ENCODE measurements around the gene AP1AR.
"Not testable (repeated sequence)": the region's sequence is repeated elsewhere in the genome, so short reads cannot be mapped to it uniquely, and the experiment has no call there.

The AP1AR gene, protein sequence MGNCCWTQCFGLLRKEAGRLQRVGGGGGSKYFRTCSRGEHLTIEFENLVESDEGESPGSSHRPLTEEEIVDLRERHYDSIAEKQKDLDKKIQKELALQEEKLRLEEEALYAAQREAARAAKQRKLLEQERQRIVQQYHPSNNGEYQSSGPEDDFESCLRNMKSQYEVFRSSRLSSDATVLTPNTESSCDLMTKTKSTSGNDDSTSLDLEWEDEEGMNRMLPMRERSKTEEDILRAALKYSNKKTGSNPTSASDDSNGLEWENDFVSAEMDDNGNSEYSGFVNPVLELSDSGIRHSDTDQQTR

DNA sequence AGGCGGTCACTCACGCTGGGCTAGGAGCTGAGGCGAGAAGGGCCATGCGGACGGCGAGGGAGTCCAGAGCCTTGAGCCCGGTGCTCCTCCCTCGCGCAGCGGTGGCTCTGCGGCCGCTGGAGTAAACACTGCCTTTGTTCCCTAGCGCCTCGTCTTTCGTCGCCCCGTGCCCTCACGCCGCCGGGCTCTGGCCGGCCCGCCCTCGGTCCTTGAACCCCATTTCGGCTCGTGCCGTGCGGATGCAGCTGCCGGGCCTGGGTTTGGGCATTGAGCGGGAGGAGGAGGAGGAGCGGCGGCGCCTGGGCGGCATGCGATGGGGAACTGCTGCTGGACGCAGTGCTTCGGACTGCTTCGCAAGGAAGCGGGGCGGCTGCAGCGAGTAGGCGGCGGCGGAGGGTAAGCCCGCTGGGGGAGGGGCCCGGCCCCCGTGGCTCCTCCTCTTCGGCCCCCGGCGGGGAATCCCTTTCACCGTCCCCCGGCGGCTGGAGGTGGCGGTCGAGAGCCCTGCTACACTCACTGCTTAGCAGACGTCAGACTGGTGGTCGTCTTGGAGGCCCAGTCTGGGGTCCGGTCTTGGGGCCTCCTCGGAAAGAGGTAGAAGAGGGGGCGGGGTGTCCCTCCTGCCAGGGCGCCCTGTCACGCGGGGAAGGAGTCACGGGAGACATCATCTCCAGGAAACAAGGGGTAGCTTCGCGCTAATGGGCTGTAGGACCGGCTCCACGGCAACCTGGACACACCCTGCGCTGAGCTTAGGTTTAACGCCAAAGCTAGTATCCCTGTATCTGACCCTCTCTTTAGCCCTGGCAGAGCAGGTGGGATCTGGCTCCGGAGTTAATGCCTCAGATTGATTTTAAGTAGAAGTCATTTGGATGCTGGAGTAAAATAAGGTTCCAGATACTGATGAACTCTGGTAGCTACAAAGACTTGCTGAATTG, at the start of gene AP1AR:
TSS of gene AP1AR (plus strand) at position 9 of the 935 bp plus-strand sequence. CDS start at position 314, 305 bp downstream.
- DNase-seq (ENCODE audit: low spot score) = peak; percentile 73

DNA sequence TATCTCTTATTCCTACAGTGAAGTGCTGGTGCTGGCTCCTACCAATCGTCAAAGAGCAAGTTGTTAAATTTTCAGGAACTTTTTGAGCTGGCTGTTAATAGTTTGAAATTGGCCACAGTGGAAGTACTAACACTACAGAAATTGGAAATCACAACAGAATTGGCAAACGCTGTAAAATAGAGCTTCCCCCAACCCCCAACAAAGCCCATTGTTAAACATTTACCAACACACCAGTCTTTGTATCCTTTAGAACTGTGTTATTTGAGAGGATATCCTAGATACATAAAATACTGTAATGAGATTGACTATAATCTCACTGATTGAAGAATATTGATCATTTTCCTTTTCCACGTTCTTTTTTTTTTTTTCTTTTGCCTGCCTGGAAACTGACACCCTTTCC, 49.0 kb upstream of the AP1AR start:
- DNase-seq (ENCODE audit: low spot score) = no peak

GRCh38 chr4:112183252-112183651, 48.3 kb upstream of the AP1AR start:
- peak; percentile 25 for DNase-seq (ENCODE audit: low spot score)

DNA sequence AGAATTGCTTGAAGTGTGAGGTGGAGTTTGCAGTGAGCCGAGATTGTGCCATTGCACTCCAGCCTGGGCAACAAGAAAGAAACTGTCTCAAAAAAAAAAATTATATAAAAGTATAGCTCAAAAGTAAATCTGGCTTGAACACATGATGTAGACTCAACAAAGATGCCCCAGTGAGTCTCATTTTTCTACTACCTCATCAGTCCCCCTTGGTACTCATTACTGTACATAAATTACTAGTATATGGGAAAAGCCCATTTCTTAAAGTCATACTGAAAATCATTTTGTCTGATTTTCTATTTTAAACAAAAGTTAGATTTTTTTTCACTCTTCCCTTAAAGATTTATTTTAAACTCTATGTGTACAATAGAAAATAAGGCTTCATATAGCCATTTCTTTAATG, 47.1 kb upstream of the AP1AR start:
- DNase-seq (ENCODE audit: low spot score) = no peak

- DNase-seq (ENCODE audit: low spot score) = no peak
Observed at GRCh38 chr4:112185334-112185733, 46.3 kb upstream of the AP1AR start.

DNA sequence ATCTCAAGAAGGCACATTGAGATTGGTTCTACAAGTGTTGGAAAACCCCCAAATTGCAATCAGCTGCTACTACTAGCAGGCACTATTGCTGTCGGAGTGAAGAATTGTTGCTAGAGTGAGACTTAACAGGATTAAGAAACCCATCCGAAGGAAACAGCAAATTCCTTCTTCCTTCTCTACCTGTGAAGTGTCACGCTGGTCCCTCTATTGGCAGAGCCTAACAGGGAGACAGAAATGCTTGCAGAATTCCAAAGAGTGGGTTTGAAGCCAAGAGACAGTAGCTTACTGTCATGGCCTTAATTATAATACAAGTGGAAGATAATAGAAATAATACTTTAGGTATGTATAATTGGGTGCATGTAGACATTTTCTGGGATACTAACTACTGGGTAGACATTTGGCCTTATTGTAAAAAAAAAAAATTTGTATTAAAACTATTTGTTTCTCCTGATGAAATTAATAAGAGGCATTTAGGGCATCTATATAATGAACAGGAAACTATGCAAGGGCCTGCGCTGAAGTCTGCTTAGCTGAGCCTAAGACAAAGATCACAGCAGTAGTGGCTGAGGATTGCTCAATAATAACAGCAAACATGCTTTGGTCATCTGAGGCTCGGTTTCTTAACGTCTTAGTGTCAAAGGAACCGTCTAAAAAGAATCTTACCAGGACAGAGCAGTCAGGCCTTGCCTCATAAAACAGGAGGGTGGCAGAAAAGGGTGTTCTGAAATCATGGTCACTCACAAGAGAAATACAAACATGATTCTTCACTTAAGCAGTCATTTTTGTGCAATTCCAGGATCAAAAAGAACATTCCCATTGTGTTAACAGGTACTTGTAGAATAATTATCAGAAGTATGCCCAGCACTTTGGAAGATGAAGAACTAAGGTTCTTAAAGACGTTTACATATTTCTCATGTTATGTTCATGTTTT, 45.6 kb upstream of the AP1AR start:
- DNase-seq (ENCODE audit: low spot score) = no peak

DNA sequence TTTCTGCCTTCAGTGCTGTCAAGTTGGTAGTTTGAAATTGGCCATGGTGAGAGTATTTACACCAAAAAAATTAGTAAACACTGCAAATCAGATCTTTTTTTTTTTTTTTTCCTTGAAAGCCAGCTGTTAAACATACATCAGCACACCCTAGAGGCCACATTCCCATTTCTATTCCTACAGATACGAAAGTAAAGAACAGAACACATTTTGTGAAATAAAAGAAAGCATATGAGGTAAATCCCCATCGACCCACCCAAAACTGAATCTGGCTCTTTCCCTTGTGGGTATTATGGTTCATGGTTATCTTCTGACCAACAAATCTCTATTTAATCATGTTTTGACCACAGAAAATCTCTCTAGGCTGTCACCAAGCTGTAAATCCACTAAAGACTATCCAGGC, 41.8 kb upstream of the AP1AR start:
- DNase-seq (ENCODE audit: low spot score) = no peak

GRCh38 chr4:112190684-112191083, 40.9 kb upstream of the AP1AR start:
- no peak for DNase-seq (ENCODE audit: low spot score)

GRCh38 chr4:112196461-112196860, 35.1 kb upstream of the AP1AR start:
- DNase-seq (ENCODE audit: low spot score) = no peak

DNA sequence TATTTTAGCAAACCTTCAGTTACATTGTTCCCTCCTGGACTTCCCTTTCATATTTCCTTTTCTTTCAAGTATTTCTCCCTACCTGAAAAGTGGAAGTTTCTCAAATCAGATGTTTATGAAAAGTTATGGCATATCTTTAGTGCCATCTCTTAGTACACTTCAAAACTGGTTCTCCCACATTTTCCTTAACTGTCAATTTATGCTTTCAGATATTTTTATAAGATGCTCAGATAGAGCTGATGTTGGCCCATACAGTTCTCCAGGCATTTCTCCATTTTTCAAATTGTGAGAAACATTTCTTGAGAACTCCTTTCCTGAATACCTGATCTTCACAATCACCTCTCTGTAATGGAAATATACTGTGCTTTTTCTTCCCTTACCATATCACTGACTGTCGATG, 32.5 kb upstream of the AP1AR start:
- no peak for DNase-seq (ENCODE audit: low spot score)

DNA sequence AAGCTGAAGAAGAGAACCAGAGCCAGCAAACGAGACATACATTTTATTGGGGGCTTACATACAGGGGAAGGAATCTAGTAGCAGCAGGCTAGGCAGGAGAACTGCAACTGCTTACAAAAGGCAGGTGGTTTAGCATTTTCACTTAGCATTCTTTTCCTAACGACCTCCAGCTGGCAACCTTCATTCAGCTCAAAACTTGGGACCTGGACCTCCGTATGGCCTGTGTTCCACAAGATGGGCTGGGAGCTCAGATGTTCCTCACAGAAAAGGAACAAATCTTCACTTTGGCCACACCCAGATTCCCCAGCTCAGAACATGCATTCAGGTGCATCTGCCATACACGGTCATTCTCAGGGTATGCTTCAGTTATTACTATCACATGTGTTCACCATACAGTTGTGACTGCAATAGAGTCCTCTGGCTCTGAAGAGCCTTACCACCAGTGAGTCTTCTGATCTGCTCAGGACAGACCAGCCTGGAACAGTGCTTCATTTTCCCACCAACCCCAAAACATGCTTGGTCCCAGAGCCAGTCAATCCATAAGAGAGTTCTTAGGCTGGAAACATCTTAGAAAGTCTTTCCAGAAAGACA, 29.6 kb upstream of the AP1AR start:
- DNase-seq (ENCODE audit: low spot score) = no peak

GRCh38 chr4:112203593-112203992, 28.0 kb upstream of the AP1AR start:
- DNase-seq (ENCODE audit: low spot score) = no peak

- DNase-seq (ENCODE audit: low spot score) = no peak
Observed at GRCh38 chr4:112206431-112206830, 25.2 kb upstream of the AP1AR start.

GRCh38 chr4:112208137-112209095, 23.2 kb upstream of the AP1AR start:
- not testable (repeated sequence) for DNase-seq (ENCODE audit: low spot score)

DNA sequence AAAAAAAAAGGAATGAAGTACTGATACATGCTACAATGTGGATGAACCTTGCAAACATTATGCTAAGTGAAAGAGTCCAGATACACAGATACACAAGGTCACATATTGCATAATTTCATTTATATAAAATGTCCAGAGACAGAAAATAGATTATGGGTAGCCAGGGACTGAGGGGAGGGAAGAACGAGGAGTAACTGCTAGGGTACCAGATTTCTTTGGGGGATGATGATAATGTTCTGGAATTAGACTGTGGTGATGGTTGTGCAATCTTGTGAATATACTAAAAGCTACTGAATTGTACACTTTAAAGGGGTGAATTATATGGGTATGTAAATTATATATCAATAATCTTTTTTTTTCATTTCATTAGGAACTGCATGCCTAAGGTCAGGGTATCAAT, 20.8 kb upstream of the AP1AR start:
- no peak for DNase-seq (ENCODE audit: low spot score)

DNA sequence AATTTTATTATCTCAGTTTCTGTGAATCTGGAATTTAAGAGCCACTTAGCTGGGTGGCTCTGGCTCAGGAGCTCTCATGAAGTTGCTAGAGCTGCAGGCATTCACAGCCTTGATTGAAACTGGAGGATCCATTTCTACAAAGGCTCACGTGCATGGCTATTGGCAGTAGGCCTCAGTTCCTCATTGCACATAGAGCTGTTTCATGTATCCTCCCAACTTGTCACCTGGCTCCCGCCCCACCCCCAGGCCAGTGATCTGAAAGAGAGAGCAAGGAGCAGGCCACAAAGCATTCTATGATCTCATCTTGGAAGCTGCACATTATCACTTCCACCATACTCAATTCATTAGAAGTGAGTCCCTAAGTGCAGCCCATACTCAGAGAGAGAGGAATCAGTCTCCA, 18.5 kb upstream of the AP1AR start:
- no peak for DNase-seq (ENCODE audit: low spot score)

DNA sequence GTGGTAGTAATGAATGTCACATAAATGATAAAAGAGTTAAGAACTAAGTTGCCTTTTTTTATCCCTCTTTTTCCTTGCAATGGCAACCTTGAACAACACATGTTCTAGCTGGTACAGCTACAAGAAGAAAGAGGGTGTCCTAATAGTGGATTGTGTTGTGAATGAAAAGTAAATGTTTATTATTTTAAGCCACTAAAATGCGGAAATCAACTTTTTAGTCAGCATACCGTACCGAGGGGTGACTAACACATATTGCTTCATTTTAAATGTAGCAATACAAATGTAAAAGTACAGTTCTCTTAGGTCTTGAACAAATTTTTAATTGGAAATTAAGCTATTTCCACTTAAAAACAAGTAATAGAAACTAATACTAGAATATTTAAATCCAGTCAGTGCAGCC, 17.7 kb upstream of the AP1AR start:
- DNase-seq (ENCODE audit: low spot score) = no peak

GRCh38 chr4:112214390-112215264, 17.0 kb upstream of the AP1AR start:
- peak; percentile 42 for DNase-seq (ENCODE audit: low spot score)

- DNase-seq (ENCODE audit: low spot score) = no peak
Observed at GRCh38 chr4:112219826-112220366, 11.7 kb upstream of the AP1AR start.

Data from CD4-positive, alpha-beta T cell treated with Interleukin-2 at 100 ng/mL for 4 hours (primary cell).